ENCODE results near the gene SDHB. TPM values are rescaled to one million over a fixed set of nuclear protein-coding genes. Genes with fewer than 3 reads are reported as not detected.

The SDHB gene
- total and polyA plus RNA-seq, 9 of the 15 experiments (the other 6 are each of a cell fraction or from before 2014, with no cell fraction given), result 207 to 554 (median 365) TPM

DNA sequence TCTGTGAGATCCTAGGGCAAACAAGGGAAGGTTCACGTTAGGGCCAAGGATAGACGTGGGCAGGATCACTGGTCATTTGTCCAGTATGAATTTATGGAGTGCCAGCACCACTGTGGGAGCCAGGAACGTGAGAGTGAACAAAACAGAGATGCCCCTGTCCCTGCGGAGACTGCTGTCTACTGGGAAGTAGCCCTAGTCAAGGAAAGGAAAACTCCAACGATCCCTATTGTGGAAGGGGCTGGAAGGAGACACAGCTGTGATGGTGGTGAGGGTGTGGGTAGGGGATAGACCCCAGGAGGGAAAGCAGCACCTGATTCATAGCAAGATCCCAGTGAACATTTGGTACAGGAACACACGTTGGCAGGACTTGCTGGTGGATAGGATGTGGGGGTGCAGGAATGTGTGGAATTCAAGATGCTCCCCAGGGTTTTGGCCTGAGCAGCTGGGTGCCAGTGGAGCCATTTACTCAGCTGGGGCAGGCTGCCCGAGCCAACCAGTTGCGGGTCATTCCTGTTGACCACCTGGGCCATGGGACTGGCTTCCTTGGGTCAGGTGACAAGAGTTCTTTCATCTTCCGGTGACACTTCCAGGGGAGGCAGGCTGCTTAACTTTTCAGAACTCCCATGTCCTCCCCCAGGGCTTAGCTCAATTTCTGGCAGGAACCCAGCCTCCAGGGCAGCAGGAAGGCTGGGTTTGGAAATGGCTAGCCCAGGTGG lies 40.9 kb downstream of the SDHB start:
- peaks cover 27 to 32% of the 10 kb centered on the region in 2 experiments for H3K4me1 ChIP-seq (replicated peaks in 1 of 2; ENCODE audit: control insufficient read depth in 2 of 2, insufficient read depth in 2 of 2, low read length in 2 of 2)
- no peak overlapping the region for H3K9ac ChIP-seq (ENCODE audit: insufficient read depth in 1 of 2, low read depth in 2 of 2, low read length in 2 of 2)
- H3K27ac ChIP-seq (ENCODE audit: extremely low read depth, low read depth, low read length), result no peak overlapping the region
- DNase-seq (ENCODE audit: extremely low read depth in 1 of 4, low spot score in 3 of 4), result no peak
- H3K36me3 ChIP-seq (ENCODE audit: control insufficient read depth, insufficient read depth, low read length), result peaks cover 3% of the 10 kb centered on the region; the same call in 1 of the 3 replicates
- 50% methylated on average over 9 of the region's 9 CpGs for WGBS (ENCODE audit: insufficient coverage, low coverage, missing lambda C conversion rate)
- H3K79me2 ChIP-seq (ENCODE audit: control insufficient read depth, insufficient read depth, low read length), result no peaks in the 10 kb centered on the region; the same call in 2 of the 3 replicates
- H3K27me3 ChIP-seq (ENCODE audit: control insufficient read depth in 2 of 2, insufficient read depth in 2 of 2, low read length in 2 of 2), result no peaks in the 10 kb centered on the region
- CTCF ChIA-PET (ENCODE audit: low intra/inter-chr PET ratio), result no interaction called here
- POLR2A ChIA-PET, result interaction anchor here (0.6 to 2.0 kb wide), 7 partner anchors 8 to 1751 kb away, joined by 3 to 9 read pairs (median 4); no protein-coding TSS in a partner anchor
- no peaks in the 10 kb centered on the region for H3K9me3 ChIP-seq (replicated peaks; ENCODE audit: control insufficient read depth, insufficient read depth, low read depth, low read length)
- no TSS peak for BruUV-seq (replicated peaks)
- H3K4me3 ChIP-seq, result no peak overlapping the region
- in situ Hi-C loops (cut with MboI), result no loop called here
- no peak for FAIRE-seq
- no peaks in the 10 kb centered on the region for H3K9me1 ChIP-seq (ENCODE audit: control insufficient read depth, insufficient read depth, low read length)
- intact Hi-C loops (cut with micrococcal nuclease), result no loop called here
- H2AFZ ChIP-seq (ENCODE audit: low read depth, low read length), result peak overlapping the region; percentile 7
- H3K4me2 ChIP-seq (ENCODE audit: insufficient read depth, low read length), result no peak overlapping the region
- ATAC-seq, result no peak
- no peaks in the 10 kb centered on the region for H4K20me1 ChIP-seq (replicated peaks; ENCODE audit: control insufficient read depth, insufficient read depth, low read length)
- TF ChIP-seq ZBTB1 (CRISPR knock-in tag; IDR thresholded peaks at IDR 0.05; ENCODE audit: borderline replicate concordance, low read depth), result 0 out of 2 replicates have a peak, but pooled peaks have one; percentile 32
- TF ChIP-seq, protein P1, sequence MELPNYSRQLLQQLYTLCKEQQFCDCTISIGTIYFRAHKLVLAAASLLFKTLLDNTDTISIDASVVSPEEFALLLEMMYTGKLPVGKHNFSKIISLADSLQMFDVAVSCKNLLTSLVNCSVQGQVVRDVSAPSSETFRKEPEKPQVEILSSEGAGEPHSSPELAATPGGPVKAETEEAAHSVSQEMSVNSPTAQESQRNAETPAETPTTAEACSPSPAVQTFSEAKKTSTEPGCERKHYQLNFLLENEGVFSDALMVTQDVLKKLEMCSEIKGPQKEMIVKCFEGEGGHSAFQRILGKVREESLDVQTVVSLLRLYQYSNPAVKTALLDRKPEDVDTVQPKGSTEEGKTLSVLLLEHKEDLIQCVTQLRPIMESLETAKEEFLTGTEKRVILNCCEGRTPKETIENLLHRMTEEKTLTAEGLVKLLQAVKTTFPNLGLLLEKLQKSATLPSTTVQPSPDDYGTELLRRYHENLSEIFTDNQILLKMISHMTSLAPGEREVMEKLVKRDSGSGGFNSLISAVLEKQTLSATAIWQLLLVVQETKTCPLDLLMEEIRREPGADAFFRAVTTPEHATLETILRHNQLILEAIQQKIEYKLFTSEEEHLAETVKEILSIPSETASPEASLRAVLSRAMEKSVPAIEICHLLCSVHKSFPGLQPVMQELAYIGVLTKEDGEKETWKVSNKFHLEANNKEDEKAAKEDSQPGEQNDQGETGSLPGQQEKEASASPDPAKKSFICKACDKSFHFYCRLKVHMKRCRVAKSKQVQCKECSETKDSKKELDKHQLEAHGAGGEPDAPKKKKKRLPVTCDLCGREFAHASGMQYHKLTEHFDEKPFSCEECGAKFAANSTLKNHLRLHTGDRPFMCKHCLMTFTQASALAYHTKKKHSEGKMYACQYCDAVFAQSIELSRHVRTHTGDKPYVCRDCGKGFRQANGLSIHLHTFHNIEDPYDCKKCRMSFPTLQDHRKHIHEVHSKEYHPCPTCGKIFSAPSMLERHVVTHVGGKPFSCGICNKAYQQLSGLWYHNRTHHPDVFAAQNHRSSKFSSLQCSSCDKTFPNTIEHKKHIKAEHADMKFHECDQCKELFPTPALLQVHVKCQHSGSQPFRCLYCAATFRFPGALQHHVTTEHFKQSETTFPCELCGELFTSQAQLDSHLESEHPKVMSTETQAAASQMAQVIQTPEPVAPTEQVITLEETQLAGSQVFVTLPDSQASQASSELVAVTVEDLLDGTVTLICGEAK (IDR thresholded peaks at IDR 0.05), result no peak
- TF ChIP-seq, protein P1 (CRISPR knock-in tag; IDR thresholded peaks at IDR 0.05), result no peak
